ENCODE results near the gene TSPAN18.

TSPAN18 gene

GRCh38 chr11:44808053-44808753, 81.4 kb downstream of the TSPAN18 start:
- TF ChIP-seq CTCF (IDR thresholded peaks at IDR 0.05): no peak

- TF ChIP-seq CTCF (IDR thresholded peaks at IDR 0.05): no peak
These were observed 82.5 kb downstream of the TSPAN18 start for GRCh38 chr11:44809283-44809682.

GRCh38 chr11:44811841-44812448, 85.2 kb downstream of the TSPAN18 start:
- TF ChIP-seq CTCF (IDR thresholded peaks at IDR 0.05): no peak

GRCh38 chr11:44812971-44813370, 86.2 kb downstream of the TSPAN18 start:
- no peak for TF ChIP-seq CTCF (IDR thresholded peaks at IDR 0.05)

GRCh38 chr11:44813401-44813800, 86.6 kb downstream of the TSPAN18 start:
- no peak for TF ChIP-seq CTCF (IDR thresholded peaks at IDR 0.05)

- TF ChIP-seq CTCF (IDR thresholded peaks at IDR 0.05): no peak
These were observed 88.3 kb downstream of the TSPAN18 start for GRCh38 chr11:44814881-44815592.

- no peak for TF ChIP-seq CTCF (IDR thresholded peaks at IDR 0.05)
These were observed 89.2 kb downstream of the TSPAN18 start for GRCh38 chr11:44815917-44816456.
